Measurements from ENCODE around the gene AP2A1. TPM values are rescaled to one million over a fixed set of nuclear protein-coding genes. Genes with fewer than 3 reads are reported as not detected.
A peak's percentile ranks its signal among the peaks of the same experiment; 100 is the strongest.
"Not testable (repeated sequence)": the region's sequence is repeated elsewhere in the genome, so short reads cannot be mapped to it uniquely, and the experiment has no call there.

AP2A1 gene
- total RNA-seq, result 98.9 and 111 TPM in 2 replicates

- no peaks in the 10 kb centered on the region for H3K27me3 ChIP-seq (ENCODE audit: control insufficient read depth, insufficient read depth, low read length)
- no peak for DNase-seq (ENCODE audit: low read depth)
- H3K36me3 ChIP-seq (ENCODE audit: control insufficient read depth, insufficient read depth, low read length), result no peaks in the 10 kb centered on the region
- H3K4me3 ChIP-seq (ENCODE audit: low read depth, low read length), result peak within 1 kb of the TSS; percentile 77
- no peak for TF ChIP-seq CTCF (IDR thresholded peaks at IDR 0.05; ENCODE audit: insufficient read depth, low read length, poor library complexity, severe bottlenecking)
These were observed at the start of gene AP2A1 for GRCh38 chr19:49766930-49767299. Gene AP2A1, plus strand, starts transcription at chr19:49767001. Its CDS starts 133 bp downstream, at chr19:49767134.

- no peaks in the 10 kb centered on the region for H3K36me3 ChIP-seq (ENCODE audit: control insufficient read depth, insufficient read depth, low read length)
- no peak for DNase-seq (ENCODE audit: low read depth)
- no peaks in the 10 kb centered on the region for H3K27me3 ChIP-seq (ENCODE audit: control insufficient read depth, insufficient read depth, low read length)
- TF ChIP-seq CTCF (IDR thresholded peaks at IDR 0.05; ENCODE audit: insufficient read depth, low read length, poor library complexity, severe bottlenecking), result no peak
- no peak overlapping the region for H3K4me3 ChIP-seq (ENCODE audit: low read depth, low read length)
These were observed 48.3 kb upstream of the AP2A1 start for GRCh38 chr19:49718511-49718910.

DNA sequence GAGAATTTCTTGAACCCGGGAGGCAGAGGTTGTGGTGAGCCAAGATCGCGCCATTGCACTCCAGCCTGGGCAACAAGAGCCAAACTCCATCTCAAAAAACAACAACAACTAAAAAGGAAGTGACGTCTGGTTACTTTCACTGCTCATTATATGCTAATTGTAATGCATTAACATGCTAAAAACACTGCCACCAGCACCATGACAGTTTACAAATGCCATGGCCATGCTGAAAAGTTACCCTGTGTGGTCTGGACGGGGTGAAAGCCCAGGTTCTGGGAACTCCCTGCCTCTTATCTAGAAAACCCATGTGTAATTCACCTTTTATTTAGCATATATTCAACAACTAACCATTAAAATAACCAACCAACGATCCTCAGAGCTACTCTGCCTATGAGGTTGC is 47.8 kb upstream of the AP2A1 start:
- Histone ChIP-seq H3K27me3 (ENCODE audit: control insufficient read depth, insufficient read depth, low read length) (no peaks in the 10 kb centered on the region), H3K4me3 (ENCODE audit: low read depth, low read length) (no peak overlapping the region), H3K36me3 (ENCODE audit: control insufficient read depth, insufficient read depth, low read length) (no peaks in the 10 kb centered on the region)
- no peak for TF ChIP-seq CTCF (IDR thresholded peaks at IDR 0.05; ENCODE audit: insufficient read depth, low read length, poor library complexity, severe bottlenecking)
- no peak for DNase-seq (ENCODE audit: low read depth)

GRCh38 chr19:49719420-49719819 is 47.4 kb upstream of the AP2A1 start:
- not testable (repeated sequence) for H3K27me3 ChIP-seq (ENCODE audit: control insufficient read depth, insufficient read depth, low read length); H3K36me3 ChIP-seq (ENCODE audit: control insufficient read depth, insufficient read depth, low read length); DNase-seq (ENCODE audit: low read depth); H3K4me3 ChIP-seq (ENCODE audit: low read depth, low read length)

GRCh38 chr19:49727217-49728030 is 39.4 kb upstream of the AP2A1 start:
- no peak for DNase-seq (ENCODE audit: low read depth)
- H3K4me3 ChIP-seq (ENCODE audit: low read depth, low read length), result no peak overlapping the region
- H3K27me3 ChIP-seq (ENCODE audit: control insufficient read depth, insufficient read depth, low read length), result no peaks in the 10 kb centered on the region
- no peaks in the 10 kb centered on the region for H3K36me3 ChIP-seq (ENCODE audit: control insufficient read depth, insufficient read depth, low read length)
- no peak for TF ChIP-seq CTCF (IDR thresholded peaks at IDR 0.05; ENCODE audit: insufficient read depth, low read length, poor library complexity, severe bottlenecking)

- Histone ChIP-seq H3K36me3 (ENCODE audit: control insufficient read depth, insufficient read depth, low read length) (no peaks in the 10 kb centered on the region), H3K4me3 (ENCODE audit: low read depth, low read length) (no peak overlapping the region), H3K27me3 (ENCODE audit: control insufficient read depth, insufficient read depth, low read length) (no peaks in the 10 kb centered on the region)
- no peak for TF ChIP-seq CTCF (IDR thresholded peaks at IDR 0.05; ENCODE audit: insufficient read depth, low read length, poor library complexity, severe bottlenecking)
- DNase-seq (ENCODE audit: low read depth), result no peak
These were observed 36.6 kb upstream of the AP2A1 start for GRCh38 chr19:49730166-49730565.
